Activated CD8-positive, alpha-beta T cell treated with anti-CD3 and anti-CD28 coated beads for 36 hours (primary cell): ENCODE results near the gene PLTP. TPM values are rescaled to one million over a fixed set of nuclear protein-coding genes. Genes with fewer than 3 reads are reported as not detected.
A peak's percentile ranks its signal among the peaks of the same experiment; 100 is the strongest.
"Not testable (repeated sequence)": the region's sequence is repeated elsewhere in the genome, so short reads cannot be mapped to it uniquely, and the experiment has no call there.

Experiments used
- ATAC-seq: fragments of 200-7000 bp; cut with Tn5 transposase; one replicate; pipeline ENCODE4 v1.10.0; 2021; ENCODE audit warnings: mild to moderate bottlenecking, moderate library complexity
- CTCF ChIA-PET: fragments of 350-600 bp; sonication (Branson Sonifier 250); formaldehyde crosslinking; loops from one replicate; lab custom pipeline; 2021; ENCODE audit warnings: antibody characterized with exemption; lab: Charles Lee
- POLR2A ChIA-PET: fragments of 350-600 bp; sonication (Branson Sonifier 250); formaldehyde crosslinking; loops from one replicate; lab custom pipeline; 2021; ENCODE audit warnings: antibody characterized with exemption; lab: Charles Lee
- DNase-seq: peaks from one replicate; pipeline ENCODE4 v3.0.0-alpha.2; 2020
- H3K27ac Mint-ChIP-seq: one replicate; pipeline ENCODE4 v1.8.0; 2021; ENCODE audit warnings: mild to moderate bottlenecking, mixed read lengths
- H3K27me3 Mint-ChIP-seq: one replicate; pipeline ENCODE4 v1.8.0; 2021; ENCODE audit warnings: mixed read lengths
- H3K36me3 Mint-ChIP-seq: one replicate; pipeline ENCODE4 v1.8.0; 2021; ENCODE audit warnings: low read depth, mixed read lengths
- H3K4me1 Mint-ChIP-seq: one replicate; pipeline ENCODE4 v1.8.0; 2021; ENCODE audit warnings: low read depth, mixed read lengths
- H3K4me3 Mint-ChIP-seq: one replicate; pipeline ENCODE4 v1.8.0; 2021; ENCODE audit warnings: mild to moderate bottlenecking, moderate library complexity, mixed read lengths
- H3K9me3 Mint-ChIP-seq: one replicate; pipeline ENCODE4 v1.8.0; 2021; ENCODE audit warnings: mixed read lengths
- CTCF ChIP-seq: fragments of 200-600 bp; IDR thresholded peaks from one replicate; pipeline ENCODE4 v1.8.0; 2022; ENCODE audit warnings: antibody characterized with exemption, mild to moderate bottlenecking
- intact Hi-C: fragments of 100-400 bp; cut with micrococcal nuclease; formaldehyde crosslinking; loops from one replicate; pipeline ENCODE4 v1.10.0; 2022
- total RNA-seq, 2 experiments: library from RNA; stranded (reverse); gene quantifications; one replicate each; pipeline ENCODE4 v1.2.3, GENCODE V29; 2021

Gene PLTP
- total RNA-seq, 2 experiments from 2014 or later = 7.4 to 8.6 TPM

GRCh38 chr20:45957021-45957941 is 45.3 kb upstream of the PLTP start:
- Mint-ChIP-seq H3K36me3 (peaks cover 40% of the 10 kb centered on the region), H3K27ac (no peak overlapping the region), H3K27me3 (no peaks in the 10 kb centered on the region), H3K4me1 (peaks cover under 1% of the 10 kb centered on the region), H3K4me3 (no peak overlapping the region), H3K9me3 (no peaks in the 10 kb centered on the region)
- ChIA-PET CTCF (interaction anchor here (1.3 to 5.3 kb wide), 2 partner anchors 10 to 13 kb away, joined by 3 to 50 read pairs; no protein-coding TSS in a partner anchor), POLR2A (interaction anchor here (1.0 to 5.8 kb wide), 4 partner anchors 8 to 23 kb away, joined by 3 to 55 read pairs (median 10); partner anchors contain the start of genes PCIF1 and ZNF335)
- no peak for ATAC-seq
- intact Hi-C loops = no loop called here
- DNase-seq = no peak
- TF ChIP-seq CTCF = no peak

DNA sequence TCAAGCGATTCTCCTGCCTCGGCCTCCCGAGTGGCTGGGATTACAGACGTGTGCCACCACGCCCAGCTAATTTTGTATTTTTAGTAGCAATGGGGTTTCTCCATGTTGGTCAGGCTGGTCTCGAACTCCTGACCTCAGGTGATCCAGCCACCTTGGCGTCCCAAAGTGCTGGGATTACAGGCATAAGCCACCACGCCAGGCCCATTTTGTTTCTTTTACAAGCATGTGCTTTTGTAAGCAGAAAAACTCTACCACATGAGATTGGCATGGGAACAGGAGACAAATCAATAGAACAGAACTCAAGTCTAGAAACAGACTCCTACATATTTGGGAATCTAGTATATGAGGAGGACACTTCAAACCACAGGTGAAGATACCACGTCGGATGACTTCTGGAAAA is 44.4 kb upstream of the PLTP start:
- H3K4me1 Mint-ChIP-seq, H3K27ac Mint-ChIP-seq, H3K9me3 Mint-ChIP-seq, DNase-seq, H3K4me3 Mint-ChIP-seq, intact Hi-C loops, ATAC-seq, H3K27me3 Mint-ChIP-seq, CTCF ChIA-PET, POLR2A ChIA-PET: not testable (repeated sequence)
- H3K36me3 Mint-ChIP-seq = peaks cover 41% of the 10 kb centered on the region

GRCh38 chr20:45953672-45954071 is 41.7 kb upstream of the PLTP start:
- DNase-seq = no peak
- Mint-ChIP-seq H3K4me1 (peaks cover 6% of the 10 kb centered on the region), H3K27ac (no peak overlapping the region), H3K4me3 (no peak overlapping the region), H3K36me3 (peaks cover 27% of the 10 kb centered on the region), H3K27me3 (no peaks in the 10 kb centered on the region), H3K9me3 (no peaks in the 10 kb centered on the region)
- ChIA-PET POLR2A (interaction anchor here (1.3 to 12.9 kb wide), 6 partner anchors 8 to 30 kb away, joined by 3 to 119 read pairs (median 11); partner anchors contain the start of gene PCIF1), CTCF (interaction anchor here (1.2 to 3.2 kb wide), 3 partner anchors 9 to 16 kb away, joined by 3 to 17 read pairs (median 4); no protein-coding TSS in a partner anchor)
- no peak for ATAC-seq
- TF ChIP-seq CTCF = no peak
- intact Hi-C loops = no loop called here

GRCh38 chr20:45952861-45953260 is 40.9 kb upstream of the PLTP start:
- peaks cover 6% of the 10 kb centered on the region for H3K4me1 Mint-ChIP-seq
- ChIA-PET CTCF (interaction anchor here (0.8 to 3.2 kb wide), 3 partner anchors 9 to 17 kb away, joined by 3 to 17 read pairs (median 3); no protein-coding TSS in a partner anchor), POLR2A (interaction anchor here (1.3 to 12.9 kb wide), 7 partner anchors 9 to 30 kb away, joined by 3 to 119 read pairs (median 11); partner anchors contain the start of gene PCIF1)
- DNase-seq (no peak), ATAC-seq (no peak)
- peaks cover 27% of the 10 kb centered on the region for H3K36me3 Mint-ChIP-seq
- TF ChIP-seq CTCF = no peak
- no peak overlapping the region for H3K27ac Mint-ChIP-seq
- intact Hi-C loops = no loop called here
- H3K27me3 Mint-ChIP-seq = no peaks in the 10 kb centered on the region
- H3K4me3 Mint-ChIP-seq = no peak overlapping the region
- H3K9me3 Mint-ChIP-seq = no peaks in the 10 kb centered on the region

DNA sequence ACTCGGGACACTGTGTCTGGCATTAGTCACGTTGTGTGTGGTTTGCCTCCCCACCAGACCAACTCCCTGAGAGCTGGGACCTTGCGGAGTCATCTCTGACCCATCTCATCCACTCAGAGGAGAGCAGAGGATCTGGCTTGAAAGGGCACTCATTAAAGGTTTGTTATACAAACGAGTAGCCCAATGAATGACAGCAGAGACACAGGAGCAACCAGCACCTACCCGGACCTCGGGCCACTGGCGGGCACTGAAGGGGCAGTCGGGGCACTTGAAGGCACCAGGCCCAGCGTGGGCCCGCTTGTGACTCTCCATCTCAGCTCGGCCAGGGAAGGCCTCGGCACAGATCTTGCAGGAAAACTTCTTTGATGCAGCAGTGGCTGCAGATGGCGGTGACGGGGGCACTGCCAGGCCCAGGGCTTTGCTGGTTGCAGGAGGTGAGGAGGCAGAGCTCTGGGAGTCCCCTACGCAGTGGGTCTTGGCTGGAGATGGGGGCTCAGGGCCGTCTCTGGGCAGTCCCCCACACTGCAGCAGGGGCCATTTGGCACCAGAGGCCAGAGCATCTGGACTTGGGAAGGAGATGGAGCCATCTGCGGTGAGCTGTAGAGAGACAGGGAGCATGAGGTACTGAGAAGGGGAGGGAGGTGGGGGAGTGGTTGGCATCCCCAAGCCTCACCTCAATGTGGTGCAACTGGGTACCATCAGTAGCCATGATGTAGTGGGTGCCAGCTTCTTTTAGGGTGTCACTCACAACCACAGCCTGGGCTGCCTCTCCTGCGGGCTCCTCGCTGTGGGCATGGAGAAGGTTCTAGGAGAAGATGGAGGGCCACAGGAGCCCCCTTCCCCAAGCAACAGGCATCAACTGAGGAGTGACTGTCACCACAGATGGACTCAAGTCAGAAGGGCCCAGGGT is 40.2 kb upstream of the PLTP start:
- Mint-ChIP-seq H3K27ac (peak overlapping the region; percentile 67), H3K9me3 (no peaks in the 10 kb centered on the region), H3K4me3 (no peak overlapping the region), H3K27me3 (no peaks in the 10 kb centered on the region), H3K36me3 (peaks cover 29% of the 10 kb centered on the region), H3K4me1 (peaks cover 6% of the 10 kb centered on the region)
- TF ChIP-seq CTCF = no peak
- CTCF ChIA-PET = interaction anchor here (0.8 to 6.6 kb wide), 4 partner anchors 9 to 18 kb away, joined by 3 to 40 read pairs (median 10); no protein-coding TSS in a partner anchor
- no peak for DNase-seq
- ATAC-seq = no peak
- intact Hi-C loops = no loop called here
- POLR2A ChIA-PET = interaction anchor here (1.1 to 12.9 kb wide), 7 partner anchors 9 to 47 kb away, joined by 3 to 119 read pairs (median 11); partner anchors contain the start of gene PCIF1
